Measurements from ENCODE around the gene PKD1.

DNA sequence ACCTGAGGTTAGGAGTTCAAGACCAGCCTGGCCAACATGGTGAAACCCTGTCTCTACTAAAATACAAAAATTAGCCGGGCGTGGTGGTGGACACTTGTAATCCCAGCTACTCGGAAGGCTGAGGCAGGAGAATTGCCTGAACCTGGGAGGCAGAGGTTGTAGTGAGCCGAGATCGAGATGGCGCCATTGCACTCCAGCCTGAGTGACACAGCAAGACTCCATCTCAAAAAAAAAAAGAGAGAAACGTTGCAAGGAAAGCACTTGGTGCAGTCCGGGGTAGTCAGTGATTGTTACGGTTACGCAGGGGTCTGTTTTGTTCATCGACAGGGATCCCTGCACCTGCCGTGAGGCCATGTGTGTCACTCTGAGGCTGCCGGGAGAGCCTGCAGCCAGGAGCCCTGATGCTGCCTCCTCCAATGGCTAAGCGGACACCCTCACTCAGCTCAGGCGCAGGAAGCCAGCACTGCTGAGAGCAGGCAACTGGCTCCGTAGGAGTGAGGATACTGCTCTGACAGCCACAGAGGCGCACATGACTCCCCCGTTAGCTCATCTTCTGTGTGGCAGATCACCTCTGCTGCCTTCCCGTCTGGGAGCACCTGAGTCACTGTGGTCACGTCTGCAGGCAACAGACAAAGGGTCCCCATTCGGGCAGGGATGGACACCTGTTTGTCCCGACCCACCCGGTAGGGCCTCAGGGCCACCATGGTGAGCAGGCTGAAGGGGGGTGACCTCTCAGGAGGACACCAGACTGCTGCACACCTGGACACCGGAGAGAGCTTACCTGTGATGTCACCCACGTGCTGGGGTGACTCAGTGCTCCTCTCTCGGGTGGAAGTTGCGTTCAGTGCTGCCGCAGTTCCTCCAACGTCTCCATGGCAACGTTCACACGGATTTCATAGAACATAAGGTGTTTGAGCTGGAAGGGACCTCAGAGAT is 7.5 kb upstream of the PKD1 start:
- TF ChIP-seq CTCF (IDR thresholded peaks at IDR 0.05) (no peak), POLR2A (IDR thresholded peaks at IDR 0.05; ENCODE audit: low read depth) (no peak)
